GM12891 (cell line): ENCODE data around the gene DDA1.
A peak's percentile ranks its signal among the peaks of the same experiment; 100 is the strongest.

ENCODE experiments used
- POLR2AphosphoS5 ChIP-seq: IDR thresholded peaks from 2 replicates; pipeline ENCODE4 v1.6.1; 2011; ENCODE audit warnings: low read depth, low read length, control low read depth
- POU2F2 ChIP-seq: IDR thresholded peaks from 2 replicates; pipeline ENCODE4 v1.6.1; 2011; ENCODE audit warnings: low read depth, mild to moderate bottlenecking, control low read depth, low read length, moderate library complexity
- SPI1 ChIP-seq: IDR thresholded peaks from 2 replicates; pipeline ENCODE4 v1.6.1; 2011; ENCODE audit warnings: low read depth, low read length, control low read depth
- TAF1 ChIP-seq: IDR thresholded peaks from 2 replicates; pipeline ENCODE4 v1.6.1; 2011; ENCODE audit warnings: low read depth, low read length, control low read depth

DNA sequence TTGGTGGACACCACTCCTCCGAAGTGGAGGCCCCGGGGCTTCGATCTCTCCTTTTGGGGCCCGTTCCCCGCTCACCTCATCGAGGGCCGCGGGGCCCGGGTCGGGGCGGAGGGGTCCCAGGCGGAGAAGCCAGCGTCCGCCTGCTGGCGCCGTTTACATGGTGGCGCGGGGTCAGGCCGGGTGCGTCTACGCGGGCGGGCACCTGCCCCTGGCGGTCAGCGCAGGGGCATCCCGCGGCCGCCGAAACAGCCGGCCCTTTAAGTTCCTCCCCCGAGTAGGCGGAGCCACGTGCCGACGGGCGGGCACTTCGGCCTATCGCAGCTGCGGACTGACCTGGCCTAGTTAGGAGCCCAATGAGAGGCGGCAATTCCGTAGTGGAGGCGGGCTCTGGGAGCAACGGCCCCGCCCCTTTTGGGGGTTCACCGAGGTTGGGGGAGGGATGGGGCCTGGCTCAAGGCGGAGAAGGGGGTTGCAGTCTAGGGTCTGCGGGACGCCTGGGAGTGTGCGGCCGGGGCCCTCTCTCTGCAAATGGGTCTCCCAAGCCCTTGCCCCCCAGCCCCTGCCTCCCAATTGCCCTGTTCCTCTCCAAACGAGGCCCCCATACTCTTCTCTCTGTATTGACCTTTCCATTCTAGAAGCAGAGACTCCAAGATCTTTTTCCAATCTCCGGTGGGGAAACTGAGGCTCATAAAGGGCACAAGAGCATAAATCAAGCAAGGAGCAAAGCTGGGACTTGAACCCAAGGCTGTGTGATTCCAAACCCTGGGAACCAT lies 6.0 kb upstream of the DDA1 start, which contains the start of gene ABHD8:
- TF ChIP-seq TAF1, result no peak
- peak; percentile 51 for TF ChIP-seq SPI1
- TF ChIP-seq POLR2AphosphoS5, result no peak
- TF ChIP-seq POU2F2, result no peak
